IPS-15b (cell line): ENCODE measurements around the gene ZNF808.
"Not testable (repeated sequence)": the region's sequence is repeated elsewhere in the genome, so short reads cannot be mapped to it uniquely, and the experiment has no call there.

ENCODE experiments used
- H3K27me3 ChIP-seq: one replicate; pipeline ENCODE4 v1.6.1; 2013; ENCODE audit warnings: low read length; ENCODE audit not compliant: control insufficient read depth, insufficient read depth
- H3K36me3 ChIP-seq: one replicate; pipeline ENCODE4 v1.6.1; 2013; ENCODE audit warnings: low read length; ENCODE audit not compliant: control insufficient read depth, insufficient read depth
- H3K4me1 ChIP-seq: one replicate; pipeline ENCODE4 v1.6.1; 2013; ENCODE audit warnings: mild to moderate bottlenecking, low read length; ENCODE audit not compliant: control insufficient read depth, insufficient read depth
- H3K4me3 ChIP-seq: one replicate; pipeline ENCODE4 v1.5.1; 2013; ENCODE audit warnings: low read depth, low read length
- H3K9ac ChIP-seq: one replicate; pipeline ENCODE4 v1.6.1; 2013; ENCODE audit warnings: low read depth, mild to moderate bottlenecking, low read length
- H3K9me3 ChIP-seq: one replicate; pipeline ENCODE4 v1.6.1; 2013; ENCODE audit warnings: mild to moderate bottlenecking, low read length; ENCODE audit not compliant: control insufficient read depth, insufficient read depth

The ZNF808 gene

DNA sequence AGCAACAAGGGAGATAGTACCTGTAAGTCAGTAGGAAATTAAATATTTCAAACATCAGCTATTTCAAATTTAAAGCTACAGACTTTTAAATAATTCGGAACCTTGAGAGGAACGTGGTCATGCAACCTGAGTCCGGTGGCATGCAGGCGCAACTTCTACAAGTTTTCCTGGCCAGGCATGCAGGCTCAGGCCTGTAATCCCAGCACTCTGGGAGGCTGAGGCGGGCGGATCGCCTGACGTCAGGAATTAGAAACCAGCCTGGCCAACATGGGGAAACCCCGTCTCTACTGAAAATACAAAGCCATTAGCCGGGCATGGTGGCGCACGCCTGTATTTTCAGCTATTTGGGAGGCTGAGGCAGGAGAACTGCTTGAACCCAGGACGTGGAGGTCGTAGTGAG is 40.5 kb downstream of the ZNF808 start:
- Histone ChIP-seq H3K4me3 (no peak overlapping the region), H3K9me3 (no peaks in the 10 kb centered on the region), H3K36me3 (no peaks in the 10 kb centered on the region), H3K9ac (no peak overlapping the region), H3K27me3 (no peaks in the 10 kb centered on the region), H3K4me1 (peaks cover 11% of the 10 kb centered on the region)

DNA sequence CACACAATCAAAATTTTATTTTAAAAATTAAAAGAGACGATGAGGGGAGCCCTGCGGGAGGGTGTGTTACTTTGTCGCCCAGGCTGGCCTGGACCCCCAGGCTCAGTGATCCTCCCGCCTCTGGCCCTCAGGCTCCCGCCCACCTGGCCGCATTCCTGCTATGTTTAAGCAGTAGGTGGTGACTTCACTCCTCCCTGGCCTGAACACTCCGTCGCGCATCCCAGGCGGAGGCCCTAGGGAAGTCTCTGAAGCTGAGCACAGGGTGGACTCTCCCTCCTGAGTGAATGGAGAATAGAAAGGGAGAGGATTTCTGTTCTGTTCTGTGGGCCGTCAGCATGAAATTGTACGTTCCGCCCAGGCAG is 42.2 kb downstream of the ZNF808 start:
- not testable (repeated sequence) for H3K36me3 ChIP-seq, H3K27me3 ChIP-seq, H3K9ac ChIP-seq, H3K9me3 ChIP-seq
- peak overlapping the region; percentile 53 for H3K4me3 ChIP-seq
- H3K4me1 ChIP-seq = peaks cover 11% of the 10 kb centered on the region

DNA sequence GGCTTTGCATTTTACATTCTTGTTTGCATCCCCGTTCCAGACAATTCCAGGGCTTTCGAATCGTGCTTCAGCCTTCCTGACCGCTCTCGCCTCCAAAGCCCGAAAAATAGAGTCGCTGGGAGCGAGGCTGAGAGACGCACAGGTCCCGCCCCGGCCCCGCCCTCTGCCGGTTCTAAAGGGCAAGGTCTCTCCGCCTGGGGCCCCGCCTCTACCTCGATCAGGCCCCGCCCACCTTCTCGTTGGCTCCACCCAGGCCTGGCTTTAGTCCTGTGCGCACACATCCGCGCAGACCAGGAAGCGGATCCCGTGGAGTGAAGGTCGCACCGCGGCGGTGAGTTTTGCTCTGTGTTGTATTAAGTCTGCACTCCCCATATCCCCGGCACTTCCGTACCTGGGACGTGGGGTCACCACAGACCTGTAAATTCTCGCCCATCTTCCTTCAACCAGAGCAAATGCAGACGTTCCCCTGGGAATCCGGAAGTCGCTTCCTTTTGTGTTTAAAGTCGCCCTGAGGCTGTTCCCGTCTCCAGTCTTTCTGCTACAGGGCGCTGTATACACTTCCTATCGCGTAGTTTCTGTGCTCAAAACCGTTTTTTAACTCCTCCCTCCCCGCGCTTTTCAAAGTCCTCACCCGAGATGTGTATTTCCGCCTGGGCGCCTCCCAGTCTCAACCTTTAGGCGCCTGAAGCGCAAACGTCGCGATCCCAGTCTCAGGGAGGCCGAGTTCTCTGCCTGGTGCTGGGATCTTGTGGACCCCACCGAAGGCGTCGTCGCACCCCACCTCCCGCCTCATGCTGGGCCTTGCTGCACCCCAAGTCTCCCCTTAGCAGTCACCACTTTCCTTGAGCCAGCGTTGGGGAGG is 42.8 kb downstream of the ZNF808 start, which contains the start of gene ZNF701:
ZNF701 (plus strand) TSS at position 288 of the 862 bp plus-strand sequence. CDS start 3,861 bp downstream, outside the sequence.
- Histone ChIP-seq H3K9ac (peak within 1 kb of the TSS; percentile 97), H3K4me1 (peaks cover 11% of the 10 kb centered on the region), H3K9me3 (no peaks in the 10 kb centered on the region), H3K27me3 (no peaks in the 10 kb centered on the region), H3K36me3 (peaks cover 8% of the 10 kb centered on the region), H3K4me3 (peak within 1 kb of the TSS; percentile 100)

DNA sequence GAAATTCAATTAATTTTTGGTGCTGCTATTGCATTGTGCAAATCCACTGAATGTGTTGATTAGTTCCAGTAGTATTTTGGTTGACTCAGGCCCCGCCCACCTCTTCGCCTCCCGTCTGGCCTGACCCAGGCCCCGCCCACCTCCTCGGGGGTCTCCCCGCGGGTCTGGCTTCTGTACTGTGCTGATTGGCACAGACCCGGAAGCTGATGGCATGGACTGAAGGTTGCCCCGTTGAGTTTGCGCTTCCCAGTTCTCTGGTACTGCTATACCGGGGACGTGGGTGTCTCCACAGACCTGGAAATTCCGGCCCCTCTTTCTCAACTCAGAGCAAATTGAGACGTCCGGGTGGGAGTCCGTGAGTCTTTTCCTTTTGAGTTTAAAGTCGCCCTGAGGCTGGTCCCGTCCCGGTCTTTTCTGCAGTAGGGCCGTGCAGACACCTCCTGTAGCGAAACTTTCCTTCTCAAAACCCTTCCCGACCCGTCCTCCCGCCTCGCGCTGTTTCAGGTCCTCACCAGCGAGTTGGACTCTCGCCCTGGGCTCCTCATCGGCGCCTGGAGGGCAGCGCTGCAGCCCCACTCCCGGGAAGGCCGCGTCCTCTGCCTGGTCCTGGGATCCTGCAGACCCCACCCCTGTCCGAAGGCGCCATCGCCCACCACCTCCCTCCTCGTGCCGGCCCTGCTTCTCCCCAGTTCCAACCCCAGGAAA is 57.4 kb downstream of the ZNF808 start:
- H3K27me3 ChIP-seq = no peaks in the 10 kb centered on the region
- peak overlapping the region; percentile 22 for H3K4me3 ChIP-seq
- peaks cover 21% of the 10 kb centered on the region for H3K36me3 ChIP-seq
- H3K9me3 ChIP-seq = no peaks in the 10 kb centered on the region
- H3K4me1 ChIP-seq = no peaks in the 10 kb centered on the region
- H3K9ac ChIP-seq = no peak overlapping the region

DNA sequence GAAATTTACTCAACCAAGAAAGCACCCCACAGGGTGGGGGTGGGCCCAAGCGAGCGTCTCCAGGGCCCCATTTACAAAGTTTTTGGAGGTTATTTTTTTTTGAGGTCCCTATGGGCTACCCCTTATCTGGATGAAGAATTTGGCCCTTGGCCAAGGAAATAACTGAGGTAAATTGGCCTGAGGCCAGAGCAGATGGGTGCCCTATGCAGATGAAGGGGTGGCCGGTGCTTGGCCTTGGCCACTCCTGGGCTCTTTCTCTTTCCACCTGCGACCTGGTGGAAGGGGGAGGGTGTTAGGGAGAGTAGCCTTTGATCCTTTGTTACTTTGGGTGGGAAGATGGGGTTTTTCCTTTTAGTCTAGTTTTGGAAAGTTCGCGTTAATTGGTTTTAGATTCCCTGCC is 58.1 kb downstream of the ZNF808 start:
- H3K9me3 ChIP-seq = no peaks in the 10 kb centered on the region
- no peak overlapping the region for H3K9ac ChIP-seq
- H3K4me3 ChIP-seq = no peak overlapping the region
- H3K4me1 ChIP-seq = no peaks in the 10 kb centered on the region
- H3K27me3 ChIP-seq = no peaks in the 10 kb centered on the region
- H3K36me3 ChIP-seq = peaks cover 21% of the 10 kb centered on the region

DNA sequence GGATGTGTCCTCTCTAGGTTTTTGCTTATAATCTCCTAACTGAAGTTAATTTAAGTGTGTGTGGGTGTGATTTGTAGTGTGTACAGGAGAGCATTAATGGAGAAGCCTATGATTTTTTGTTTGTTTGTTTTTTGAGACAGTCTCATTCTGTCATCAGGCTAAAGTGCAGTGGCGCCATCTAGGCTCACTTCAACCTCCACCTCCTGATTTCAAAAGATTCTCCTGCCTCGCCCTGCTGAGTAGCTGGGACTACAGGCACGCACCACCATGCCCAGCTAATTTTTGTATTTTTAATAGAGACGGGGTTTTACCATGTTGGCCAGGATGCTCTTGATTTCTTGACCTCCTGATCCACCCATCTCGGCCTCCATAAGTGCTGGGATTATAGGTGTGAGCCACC is 63.3 kb downstream of the ZNF808 start:
- Histone ChIP-seq H3K9me3 (no peaks in the 10 kb centered on the region), H3K36me3 (peaks cover 9% of the 10 kb centered on the region), H3K9ac (no peak overlapping the region), H3K4me3 (no peak overlapping the region), H3K4me1 (no peaks in the 10 kb centered on the region), H3K27me3 (no peaks in the 10 kb centered on the region)

DNA sequence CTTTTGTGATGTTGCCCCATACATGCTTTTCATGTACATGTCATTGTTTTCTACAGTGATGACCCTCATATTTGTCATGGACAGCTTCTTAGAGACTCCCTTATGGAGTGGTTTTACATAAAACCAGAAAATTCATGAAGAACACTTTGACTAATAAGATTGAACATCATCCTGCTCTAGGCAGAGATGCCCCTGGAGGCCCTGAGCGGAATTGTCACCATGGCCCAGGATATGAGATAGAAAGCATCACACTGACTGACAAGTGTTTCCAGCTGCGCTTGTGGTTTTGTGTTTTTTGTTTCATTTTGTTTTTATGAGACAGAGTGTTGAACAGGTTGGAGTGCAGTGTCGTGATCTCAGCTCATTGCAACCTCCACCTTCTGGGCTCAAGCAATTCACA is 64.8 kb downstream of the ZNF808 start:
- H3K36me3 ChIP-seq = peaks cover 16% of the 10 kb centered on the region
- H3K9me3 ChIP-seq = no peaks in the 10 kb centered on the region
- no peak overlapping the region for H3K4me3 ChIP-seq
- no peaks in the 10 kb centered on the region for H3K4me1 ChIP-seq
- no peaks in the 10 kb centered on the region for H3K27me3 ChIP-seq
- no peak overlapping the region for H3K9ac ChIP-seq

DNA sequence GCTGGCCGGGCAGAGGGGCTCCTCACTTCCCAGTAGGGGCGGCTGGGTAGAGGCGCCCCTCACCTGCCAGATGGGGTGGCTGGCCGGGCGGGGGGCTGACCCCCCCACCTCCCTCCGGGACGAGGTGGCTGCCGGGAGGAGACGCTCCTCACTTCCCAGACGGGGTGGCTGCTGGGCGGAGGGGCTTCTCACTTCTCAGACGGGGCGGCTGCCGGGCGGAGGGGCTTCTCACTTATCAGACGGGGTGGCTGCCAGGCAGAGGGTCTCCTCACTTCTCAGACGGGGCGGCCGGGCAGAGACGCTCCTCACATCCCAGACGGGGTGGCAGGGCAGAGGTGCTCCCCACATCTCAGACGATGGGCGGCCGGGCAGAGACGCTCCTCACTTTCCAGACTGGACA is 66.0 kb downstream of the ZNF808 start:
- not testable (repeated sequence) for H3K27me3 ChIP-seq, H3K9ac ChIP-seq, H3K4me1 ChIP-seq, H3K9me3 ChIP-seq, H3K4me3 ChIP-seq
- H3K36me3 ChIP-seq = peaks cover 16% of the 10 kb centered on the region

DNA sequence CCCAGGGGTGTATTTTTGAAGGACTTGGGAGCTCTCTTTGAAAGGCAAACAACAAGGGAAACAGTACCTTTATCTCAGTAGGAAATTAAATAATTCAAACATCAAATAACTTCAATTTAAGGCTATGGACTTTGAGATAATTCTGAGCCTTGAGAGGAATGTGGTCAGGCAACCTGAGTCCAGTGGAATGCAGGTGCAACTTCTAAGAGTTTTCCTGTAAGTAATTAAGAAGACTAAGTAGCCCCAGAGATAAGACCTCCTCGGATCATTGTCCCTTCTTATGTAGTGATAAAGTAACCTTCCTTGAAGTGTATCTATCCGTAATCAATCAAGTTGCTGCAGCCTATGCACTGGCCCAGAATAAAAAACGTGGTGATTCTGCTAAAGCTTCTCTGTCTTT is 71.8 kb downstream of the ZNF808 start:
- H3K4me3 ChIP-seq = no peak overlapping the region
- no peak overlapping the region for H3K9ac ChIP-seq
- H3K36me3 ChIP-seq = peaks cover 11% of the 10 kb centered on the region
- peaks cover 2% of the 10 kb centered on the region for H3K4me1 ChIP-seq
- no peaks in the 10 kb centered on the region for H3K27me3 ChIP-seq
- H3K9me3 ChIP-seq = no peaks in the 10 kb centered on the region

DNA sequence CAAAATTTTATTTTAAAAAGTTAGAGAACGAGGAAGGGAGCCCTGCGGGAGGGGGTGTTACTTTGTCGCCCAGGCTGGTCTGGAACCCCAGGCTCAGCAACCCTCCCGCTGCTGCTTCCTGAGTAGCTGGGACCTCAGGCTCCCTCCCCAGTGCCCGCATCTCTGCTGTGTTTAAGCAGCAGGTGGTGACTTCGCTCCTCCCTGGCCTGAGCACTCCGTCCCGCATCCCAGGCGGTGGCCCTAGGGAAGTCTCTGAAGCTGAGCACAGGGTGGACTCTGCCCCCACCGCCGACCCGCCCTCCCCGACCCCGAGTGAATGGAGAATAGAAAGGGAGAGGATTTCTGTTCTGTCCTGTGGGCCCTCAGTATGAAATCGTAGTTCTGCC is 73.2 kb downstream of the ZNF808 start:
- H3K4me3 ChIP-seq = peak overlapping the region; percentile 92
- H3K4me1 ChIP-seq = peaks cover 3% of the 10 kb centered on the region
- H3K9me3 ChIP-seq = no peaks in the 10 kb centered on the region
- H3K9ac ChIP-seq = peak overlapping the region; percentile 60
- no peaks in the 10 kb centered on the region for H3K27me3 ChIP-seq
- peaks cover 8% of the 10 kb centered on the region for H3K36me3 ChIP-seq

DNA sequence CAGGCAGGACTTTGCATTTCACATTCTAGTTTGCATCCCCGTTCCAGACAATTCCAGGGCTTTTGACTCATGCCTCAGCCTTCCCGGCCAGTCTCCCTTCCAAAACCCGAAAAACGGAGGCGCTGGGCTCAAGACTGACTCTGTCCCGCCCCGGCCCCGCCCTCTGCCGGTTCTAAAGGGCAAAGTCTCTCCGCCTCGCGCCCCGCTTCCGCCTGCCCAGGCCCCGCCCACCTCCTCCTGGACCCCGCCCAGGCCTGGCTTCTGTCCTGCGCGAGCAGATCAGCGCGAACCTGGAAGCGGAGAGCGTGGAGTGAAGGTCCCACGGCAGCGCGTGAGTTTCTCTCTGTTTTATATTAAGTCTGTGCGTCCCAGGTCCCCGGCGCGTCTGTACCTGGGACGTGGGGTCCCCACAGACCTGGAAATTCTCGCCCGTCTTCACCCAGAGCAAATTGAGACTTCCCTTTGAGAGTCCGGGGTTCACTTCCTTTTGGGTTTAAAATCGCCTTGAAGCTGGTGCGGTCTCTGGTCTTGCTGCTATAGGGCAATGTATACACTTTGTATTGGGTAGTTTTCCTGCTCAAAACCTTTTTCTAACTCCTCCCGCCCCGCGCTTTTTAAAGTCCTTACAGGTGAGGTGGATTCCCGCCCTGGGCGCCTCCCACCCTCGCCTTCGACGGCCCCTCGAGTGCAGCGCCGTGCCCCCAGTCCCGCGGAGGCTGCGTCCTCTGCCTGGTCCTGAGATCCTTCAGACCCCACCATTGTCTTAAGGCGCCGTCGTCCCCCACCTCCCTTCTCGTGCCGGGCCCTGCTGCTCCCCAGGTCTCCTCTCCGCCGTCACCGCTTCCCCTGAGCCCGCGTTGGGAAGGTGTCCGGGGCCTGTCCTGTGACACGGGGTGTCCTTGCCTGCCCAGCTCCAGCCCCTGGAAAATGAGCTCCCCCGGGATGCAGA is 73.8 kb downstream of the ZNF808 start:
- Histone ChIP-seq H3K4me3 (peak overlapping the region; percentile 92), H3K4me1 (peaks cover 6% of the 10 kb centered on the region), H3K36me3 (peaks cover 1% of the 10 kb centered on the region), H3K9ac (peak overlapping the region; percentile 73), H3K9me3 (no peaks in the 10 kb centered on the region), H3K27me3 (no peaks in the 10 kb centered on the region)
